AG09319 (cell line): ENCODE measurements around the gene RBKS.

Source experiments
- DNase-seq: peaks from one replicate; pipeline ENCODE4 v3.0.0-alpha.2; 2010; ENCODE audit warnings: low read depth; ENCODE audit errors: extremely low read depth
- CTCF ChIP-seq: IDR thresholded peaks from 2 replicates; pipeline ENCODE4 v1.5.1; 2011; ENCODE audit warnings: low read depth, mild to moderate bottlenecking, inconsistent platforms, low read length, moderate library complexity

RBKS gene

GRCh38 chr2:27914805-27915175 lies 24.6 kb upstream of the RBKS start:
- TF ChIP-seq CTCF, result no peak
- DNase-seq, result no peak

- no peak for TF ChIP-seq CTCF
- no peak for DNase-seq
Observed at GRCh38 chr2:27914041-27914804, 24.0 kb upstream of the RBKS start.

GRCh38 chr2:27912512-27912911 lies 22.3 kb upstream of the RBKS start:
- no peak for TF ChIP-seq CTCF
- no peak for DNase-seq

- TF ChIP-seq CTCF, result no peak
- DNase-seq, result no peak
Observed at GRCh38 chr2:27911458-27912210, 21.4 kb upstream of the RBKS start.

- no peak for TF ChIP-seq CTCF
- DNase-seq, result no peak
Observed at GRCh38 chr2:27909901-27910300, 19.7 kb upstream of the RBKS start.

GRCh38 chr2:27907547-27907946 lies 17.4 kb upstream of the RBKS start:
- no peak for DNase-seq
- no peak for TF ChIP-seq CTCF

GRCh38 chr2:27906074-27906473 lies 15.9 kb upstream of the RBKS start:
- no peak for TF ChIP-seq CTCF
- DNase-seq, result no peak
